Ovary (tissue), 9 donors: ENCODE measurements around the gene RNF212. TPM values are rescaled to one million over a fixed set of nuclear protein-coding genes. Genes with fewer than 3 reads are reported as not detected.

ENCODE experiments used
- DNase-seq, 5 donors: peaks; one replicate each; pipeline ENCODE4 v3.0.0-alpha.2; 2019 to 2020
- H3K27ac ChIP-seq, 2 donors: fragments of 200-600 bp; one replicate each; pipeline versions ENCODE4 v1.5.1 to v1.8.0; 2019 to 2022
- H3K27me3 ChIP-seq: fragments of 200-600 bp; one replicate; pipeline ENCODE4 v1.8.0; 2022
- H3K36me3 ChIP-seq: fragments of 200-600 bp; sonication (generic); one replicate; pipeline ENCODE4 v1.5.1; 2019
- H3K4me1 ChIP-seq: one replicate; pipeline ENCODE4 v1.8.1; 2013; ENCODE audit warnings: mild to moderate bottlenecking, moderate library complexity; ENCODE audit not compliant: insufficient read depth
- H3K4me3 ChIP-seq: fragments of 200-600 bp; sonication (generic); one replicate; pipeline ENCODE4 v1.5.1; 2017
- H3K9me3 ChIP-seq, 2 donors: fragments of 200-600 bp in 1 of 2; sonication (generic) in 1 of 2; one replicate each; pipeline versions ENCODE4 v1.5.1 to v1.8.1; 2013 to 2019; ENCODE audit warnings: mild to moderate bottlenecking in 1 of 2, moderate library complexity in 1 of 2
- CTCF ChIP-seq, 3 donors: fragments of 450-650 bp in 2 of 3; fragments of 200-600 bp in 1 of 3; IDR thresholded peaks; one replicate each; pipeline versions ENCODE4 v1.5.1 to v1.8.0; 2016 to 2022; ENCODE audit warnings: antibody characterized with exemption in 3 of 3, mild to moderate bottlenecking in 1 of 3
- EP300 ChIP-seq: sonication (generic); formaldehyde crosslinking; IDR thresholded peaks from one replicate; pipeline ENCODE4 v1.6.1; 2017; ENCODE audit warnings: antibody characterized with exemption
- POLR2A ChIP-seq: fragments of 450-650 bp; IDR thresholded peaks from one replicate; pipeline ENCODE4 v1.6.1; 2017; ENCODE audit warnings: antibody characterized with exemption, mild to moderate bottlenecking, moderate library complexity
- WGBS, 3 donors: extraction: QIAGEN DNeasy Blood & Tissue Kit in 1 of 3; methylation state at CpG; one replicate each; pipeline versions ENCODE4 v1.1.5 to v1.1.7; 2013 to 2017; 5-methylcytosine and 5-hydroxymethylcytosine counted together
- intact Hi-C, 4 donors: fragments of 100-400 bp; cut with DNase I; formaldehyde crosslinking; loops; one replicate each; pipeline versions ENCODE4 v1.11.0 to v1.15.1; 2022 to 2023
- polyA plus RNA-seq, 2 donors: library from polyadenylated mRNA; stranded (reverse); fragments of 200-250 nt in 1 of 2; fragments of 350-450 nt in 1 of 2; fragmentation: Illumina TruSeq in 1 of 2; extraction: RNeasy Lipid Tissue Mini Kit (QIAGEN cat#74804) in 1 of 2; gene quantifications; one replicate each; pipeline ENCODE4 v1.2.3, GENCODE V29; 2013 to 2014
- total RNA-seq, 7 donors: library from RNA; depleted of rRNA in 2 of 7; stranded (reverse); fragments of >200 nt in 2 of 7; fragmentation: NEBNext Ultra II Directional in 3 of 7; extraction: Animal tissue kit (Norgen Biotek cat#: 25700) in 3 of 7; gene quantifications; one replicate each; pipeline versions ENCODE4 v1.1.0 to v1.2.4, GENCODE V29; 2016 to 2023
- donor health status: DM: no; HTN: no; CAD: no; lungs with moderate emphysema.
- donor health status: DM: no; HTN: no; CAD: no.
- donor health status: Bipolar disorder and iron deficiency.
- donor health status: DM: yes; HTN: yes; CAD: no.
- donor health status: DM: no; HTN: no; CAD: no.
- donor health status: DM: yes; HTN: yes; CAD: no.

Gene RNF212
- total and polyA plus RNA-seq, 9 donors: 6.2 to 31.0 (median 14.1) TPM

- H3K4me1 ChIP-seq: no peaks in the 10 kb centered on the region
- no peak for TF ChIP-seq POLR2A
- TF ChIP-seq CTCF (IDR thresholded peaks at IDR 0.05): no peak
- no peak for TF ChIP-seq EP300
- intact Hi-C loops: no loop called here
- H3K9me3 ChIP-seq: no peaks in the 10 kb centered on the region
- no peak overlapping the region for H3K27ac ChIP-seq
- DNase-seq: no peak
- 89 to 93% (median 93%) methylated on average over 7 to 8 of the region's 8 CpGs for WGBS, 3 donors
- no peaks in the 10 kb centered on the region for H3K36me3 ChIP-seq
- H3K4me3 ChIP-seq: no peak overlapping the region
- no peaks in the 10 kb centered on the region for H3K27me3 ChIP-seq
Observed at GRCh38 chr4:1104647-1105046, 8.7 kb downstream of the RNF212 start.

GRCh38 chr4:1099684-1100335, 13.6 kb downstream of the RNF212 start:
- H3K27ac ChIP-seq: no peak overlapping the region
- H3K4me3 ChIP-seq: no peak overlapping the region
- TF ChIP-seq EP300 (no peak), CTCF (IDR thresholded peaks at IDR 0.05) (no peak), POLR2A (no peak)
- intact Hi-C loops: no loop called here
- no peaks in the 10 kb centered on the region for H3K9me3 ChIP-seq
- no peak for DNase-seq
- WGBS, 3 donors: 85 to 88% (median 87%) methylated on average over 27 of the region's 27 CpGs
- no peaks in the 10 kb centered on the region for H3K4me1 ChIP-seq
- H3K36me3 ChIP-seq: no peaks in the 10 kb centered on the region
- H3K27me3 ChIP-seq: no peaks in the 10 kb centered on the region

GRCh38 chr4:1099270-1099669, 14.1 kb downstream of the RNF212 start:
- intact Hi-C loops: no loop called here
- Histone ChIP-seq H3K4me1 (no peaks in the 10 kb centered on the region), H3K27ac (no peak overlapping the region), H3K36me3 (no peaks in the 10 kb centered on the region), H3K9me3 (no peaks in the 10 kb centered on the region), H3K27me3 (no peaks in the 10 kb centered on the region), H3K4me3 (no peak overlapping the region)
- TF ChIP-seq EP300 (no peak), POLR2A (no peak), CTCF (IDR thresholded peaks at IDR 0.05) (no peak)
- WGBS, 3 donors: 88 to 91% (median 89%) methylated on average over 9 of the region's 9 CpGs
- no peak for DNase-seq

GRCh38 chr4:1098311-1098925, 14.9 kb downstream of the RNF212 start:
- intact Hi-C loops: no loop called here

More at GRCh38 chr4:1098311-1098925, 14.9 kb downstream of the RNF212 start:
- H3K27me3 ChIP-seq: no peaks in the 10 kb centered on the region
- H3K27ac ChIP-seq: no peak overlapping the region
- no peak for DNase-seq
- no peaks in the 10 kb centered on the region for H3K9me3 ChIP-seq
- TF ChIP-seq POLR2A (no peak), EP300 (no peak), CTCF (IDR thresholded peaks at IDR 0.05) (no peak)
- H3K36me3 ChIP-seq: no peaks in the 10 kb centered on the region
- no peak overlapping the region for H3K4me3 ChIP-seq
- WGBS, 3 donors: 89 to 99% (median 97%) methylated on average over 8 of the region's 8 CpGs
- no peaks in the 10 kb centered on the region for H3K4me1 ChIP-seq
